ENCODE data around the gene CFAP221.
"Not testable (repeated sequence)": the region's sequence is repeated elsewhere in the genome, so short reads cannot be mapped to it uniquely, and the experiment has no call there.

The CFAP221 gene

GRCh38 chr2:119586085-119586484 lies 41.8 kb downstream of the CFAP221 start:
- DNase-seq (ENCODE audit: low read depth): no peak

- no peak for DNase-seq (ENCODE audit: low read depth)
Measured at GRCh38 chr2:119590873-119591272, 46.6 kb downstream of the CFAP221 start.

- no peak for DNase-seq (ENCODE audit: low read depth)
Measured at GRCh38 chr2:119591523-119591922, 47.3 kb downstream of the CFAP221 start.

- DNase-seq (ENCODE audit: low read depth): no peak
Measured at GRCh38 chr2:119592436-119592835, 48.2 kb downstream of the CFAP221 start.

GRCh38 chr2:119596638-119597037 lies 52.4 kb downstream of the CFAP221 start:
- no peak for DNase-seq (ENCODE audit: low read depth)

GRCh38 chr2:119598596-119599263 lies 54.5 kb downstream of the CFAP221 start:
- no peak for DNase-seq (ENCODE audit: low read depth)

GRCh38 chr2:119599384-119599783 lies 55.1 kb downstream of the CFAP221 start:
- DNase-seq (ENCODE audit: low read depth): no peak

- DNase-seq (ENCODE audit: low read depth): no peak
Measured at GRCh38 chr2:119605096-119605495, 60.8 kb downstream of the CFAP221 start.

GRCh38 chr2:119606674-119607073 lies 62.4 kb downstream of the CFAP221 start:
- DNase-seq (ENCODE audit: low read depth): no peak

GRCh38 chr2:119608553-119608952 lies 64.3 kb downstream of the CFAP221 start:
- DNase-seq (ENCODE audit: low read depth): peak; percentile 2

GRCh38 chr2:119609337-119609736 lies 65.1 kb downstream of the CFAP221 start:
- no peak for DNase-seq (ENCODE audit: low read depth)

- not testable (repeated sequence) for DNase-seq (ENCODE audit: low read depth)
Measured at GRCh38 chr2:119614140-119614539, 69.9 kb downstream of the CFAP221 start.

- no peak for DNase-seq (ENCODE audit: low read depth)
Measured at GRCh38 chr2:119616421-119616820, 72.2 kb downstream of the CFAP221 start.

GRCh38 chr2:119617455-119617854 lies 73.2 kb downstream of the CFAP221 start:
- DNase-seq (ENCODE audit: low read depth): no peak

- not testable (repeated sequence) for DNase-seq (ENCODE audit: low read depth)
Measured at GRCh38 chr2:119618725-119619124, 74.5 kb downstream of the CFAP221 start.

- no peak for DNase-seq (ENCODE audit: low read depth)
Measured at GRCh38 chr2:119625226-119625625, 81.0 kb downstream of the CFAP221 start.

GRCh38 chr2:119629323-119629825 lies 85.1 kb downstream of the CFAP221 start:
- DNase-seq (ENCODE audit: low read depth): no peak

- DNase-seq (ENCODE audit: low read depth): no peak
Measured at GRCh38 chr2:119630121-119630520, 85.9 kb downstream of the CFAP221 start.

- DNase-seq (ENCODE audit: low read depth): no peak
Measured at GRCh38 chr2:119637371-119637770, 93.1 kb downstream of the CFAP221 start.

GRCh38 chr2:119638246-119638645 lies 94.0 kb downstream of the CFAP221 start:
- no peak for DNase-seq (ENCODE audit: low read depth)

GRCh38 chr2:119638685-119639554 lies 94.7 kb downstream of the CFAP221 start:
- no peak for DNase-seq (ENCODE audit: low read depth)

- peak; percentile 73 for DNase-seq (ENCODE audit: low read depth)
Measured at GRCh38 chr2:119641562-119642258, 97.5 kb downstream of the CFAP221 start.

GRCh38 chr2:119644186-119644585 lies 99.9 kb downstream of the CFAP221 start:
- DNase-seq (ENCODE audit: low read depth): peak; percentile 20
